SU-DHL-6 (cell line): Measurements from ENCODE around the gene SREBF2.

Source experiments
- H2AFZ ChIP-seq: fragments of 200-600 bp; sonication (generic); 2 replicates; pipeline ENCODE4 v1.6.1; 2014; ENCODE audit warnings: low read depth, mild to moderate bottlenecking, moderate library complexity, mixed read lengths, antibody characterized with exemption, low read length; ENCODE audit not compliant: severe bottlenecking
- H3F3A ChIP-seq: fragments of 200-600 bp; shearing (Covaris generic); 2 replicates; pipeline ENCODE4 v1.6.0; 2016; ENCODE audit warnings: antibody characterized with exemption, mild to moderate bottlenecking; ENCODE audit not compliant: insufficient read depth
- H3K27ac ChIP-seq: fragments of 200-600 bp; sonication (generic); 2 replicates; pipeline ENCODE4 v1.5.1; 2016; ENCODE audit warnings: low read depth, mild to moderate bottlenecking, low read length, moderate library complexity, mixed read lengths
- H3K27me3 ChIP-seq: fragments of 200-600 bp; sonication (generic), shearing (Covaris generic); 2 replicates; pipeline ENCODE4 v1.6.0; 2014; ENCODE audit warnings: mild to moderate bottlenecking, low read length
- H3K36me3 ChIP-seq: fragments of 200-600 bp; sonication (generic); 2 replicates; pipeline ENCODE4 v1.6.1; 2014; ENCODE audit warnings: mild to moderate bottlenecking, low read length, mixed read lengths
- H3K4me2 ChIP-seq: fragments of 300-600, 200-600 bp; shearing (Covaris generic), sonication (generic); 2 replicates; pipeline ENCODE4 v1.6.0; 2014; ENCODE audit warnings: low read length, low read depth, mild to moderate bottlenecking; ENCODE audit not compliant: poor library complexity, severe bottlenecking
- H3K4me3 ChIP-seq: fragments of 200-600 bp; sonication (generic); 2 replicates; pipeline ENCODE4 v1.5.1; 2014; ENCODE audit warnings: antibody characterized with exemption, low read length, mild to moderate bottlenecking, mixed read lengths; ENCODE audit not compliant: insufficient read depth, poor library complexity, severe bottlenecking
- H3K79me2 ChIP-seq: fragments of 200-600 bp; sonication (generic); 2 replicates; pipeline ENCODE4 v1.6.1; 2014; ENCODE audit warnings: mild to moderate bottlenecking, low read length, moderate library complexity; ENCODE audit not compliant: insufficient read depth
- H3K9ac ChIP-seq: fragments of 200-600 bp; sonication (generic); 2 replicates; pipeline ENCODE4 v1.7.0; 2014; ENCODE audit warnings: mild to moderate bottlenecking, low read length
- H3K9me2 ChIP-seq: fragments of 200-600 bp; sonication (generic); replicated peaks from 2 replicates; pipeline ENCODE4 v1.6.1; 2014; ENCODE audit warnings: low read length; ENCODE audit not compliant: insufficient read depth
- H3K9me3 ChIP-seq: fragments of 200-600 bp; sonication (generic); 2 replicates; pipeline ENCODE4 v1.6.1; 2014; ENCODE audit warnings: low read length, mixed read lengths; ENCODE audit not compliant: insufficient read depth
- H4K20me1 ChIP-seq: fragments of 200-600 bp; sonication (generic); 2 replicates; pipeline ENCODE4 v1.6.1; 2014; ENCODE audit warnings: low read depth, mild to moderate bottlenecking, antibody characterized with exemption, low read length, moderate library complexity, mixed read lengths
- EZH2phosphoT487 ChIP-seq: fragments of 200-600 bp; sonication (generic), shearing (Covaris generic); conservative IDR thresholded peaks from 2 replicates; pipeline ENCODE4 v1.6.1; 2018; ENCODE audit warnings: mild to moderate bottlenecking, antibody characterized with exemption, low read length, moderate library complexity, mixed read lengths
- TF ChIP-seq, protein P1 (sequence below): fragments of 200-600 bp; sonication (generic); IDR thresholded peaks from one replicate; pipeline ENCODE4 v1.5.1; 2017; ENCODE audit warnings: antibody characterized with exemption, mild to moderate bottlenecking, low read length, moderate library complexity; ENCODE audit not compliant: insufficient read depth, poor library complexity, severe bottlenecking

SREBF2 gene

DNA sequence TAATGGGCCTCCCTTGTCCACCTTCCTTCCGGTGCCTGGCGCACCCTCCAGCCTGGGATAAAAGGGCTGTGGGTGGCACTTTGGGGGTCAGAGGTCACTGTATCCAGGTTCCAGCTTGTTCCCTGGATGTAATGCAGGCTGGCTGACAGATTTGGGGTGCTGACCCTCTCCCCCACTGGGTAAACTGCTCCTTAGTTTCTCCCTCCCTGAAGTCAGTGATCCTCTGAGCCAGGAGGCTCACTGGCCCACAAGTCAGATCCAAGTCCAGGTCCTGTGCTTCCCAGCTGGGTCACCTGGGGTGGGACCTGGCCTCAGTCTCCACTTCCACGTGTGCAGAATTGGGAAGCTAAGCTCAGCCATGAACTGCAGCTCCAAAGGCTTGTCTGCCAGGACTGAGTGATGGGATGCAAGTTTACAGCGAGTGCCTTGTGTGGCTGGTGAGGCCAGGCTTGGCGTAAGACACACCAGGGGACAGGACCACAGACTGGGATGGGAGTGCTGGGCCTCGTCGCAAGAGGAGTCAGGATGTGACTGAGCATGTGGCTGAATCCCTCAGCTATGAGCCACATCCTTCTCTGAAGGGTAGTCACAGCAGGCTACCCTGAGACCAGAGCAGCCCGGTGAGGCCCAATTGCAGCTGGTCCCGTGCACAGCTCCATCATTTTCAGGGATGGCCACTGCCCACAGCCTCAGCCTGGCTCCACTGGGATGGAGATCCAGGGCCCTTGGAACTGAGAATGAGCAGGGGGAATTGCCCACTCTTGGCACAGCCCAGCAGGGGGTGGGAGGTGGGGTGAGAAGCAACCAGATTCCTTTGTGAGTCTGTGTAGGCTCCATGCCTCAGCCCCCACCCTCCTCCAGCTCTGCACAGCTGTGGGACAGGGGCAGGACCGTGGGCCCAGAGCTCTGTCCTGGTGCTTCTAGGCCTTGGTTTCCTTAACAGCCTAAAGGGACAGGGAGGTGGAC, 74.8 kb downstream of the SREBF2 start:
- H3K9me3 ChIP-seq, result no peaks in the 10 kb centered on the region
- H4K20me1 ChIP-seq, result no peaks in the 10 kb centered on the region
- H3K4me3 ChIP-seq, result no peak overlapping the region
- no peaks in the 10 kb centered on the region for H3K79me2 ChIP-seq
- peaks cover 4% of the 10 kb centered on the region; the same call in 1 of the 2 replicates for H3F3A ChIP-seq
- TF ChIP-seq, protein P1, sequence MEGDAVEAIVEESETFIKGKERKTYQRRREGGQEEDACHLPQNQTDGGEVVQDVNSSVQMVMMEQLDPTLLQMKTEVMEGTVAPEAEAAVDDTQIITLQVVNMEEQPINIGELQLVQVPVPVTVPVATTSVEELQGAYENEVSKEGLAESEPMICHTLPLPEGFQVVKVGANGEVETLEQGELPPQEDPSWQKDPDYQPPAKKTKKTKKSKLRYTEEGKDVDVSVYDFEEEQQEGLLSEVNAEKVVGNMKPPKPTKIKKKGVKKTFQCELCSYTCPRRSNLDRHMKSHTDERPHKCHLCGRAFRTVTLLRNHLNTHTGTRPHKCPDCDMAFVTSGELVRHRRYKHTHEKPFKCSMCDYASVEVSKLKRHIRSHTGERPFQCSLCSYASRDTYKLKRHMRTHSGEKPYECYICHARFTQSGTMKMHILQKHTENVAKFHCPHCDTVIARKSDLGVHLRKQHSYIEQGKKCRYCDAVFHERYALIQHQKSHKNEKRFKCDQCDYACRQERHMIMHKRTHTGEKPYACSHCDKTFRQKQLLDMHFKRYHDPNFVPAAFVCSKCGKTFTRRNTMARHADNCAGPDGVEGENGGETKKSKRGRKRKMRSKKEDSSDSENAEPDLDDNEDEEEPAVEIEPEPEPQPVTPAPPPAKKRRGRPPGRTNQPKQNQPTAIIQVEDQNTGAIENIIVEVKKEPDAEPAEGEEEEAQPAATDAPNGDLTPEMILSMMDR, result no peak
- no peak for TF ChIP-seq EZH2phosphoT487
- no peak overlapping the region for H3K9ac ChIP-seq
- H3K27me3 ChIP-seq, result no peaks in the 10 kb centered on the region
- no peak overlapping the region for H2AFZ ChIP-seq
- no peak overlapping the region for H3K27ac ChIP-seq
- H3K36me3 ChIP-seq, result peaks cover 3% of the 10 kb centered on the region; the same call in 1 of the 2 replicates
- H3K4me2 ChIP-seq, result no peak overlapping the region
- no peaks in the 10 kb centered on the region for H3K9me2 ChIP-seq

DNA sequence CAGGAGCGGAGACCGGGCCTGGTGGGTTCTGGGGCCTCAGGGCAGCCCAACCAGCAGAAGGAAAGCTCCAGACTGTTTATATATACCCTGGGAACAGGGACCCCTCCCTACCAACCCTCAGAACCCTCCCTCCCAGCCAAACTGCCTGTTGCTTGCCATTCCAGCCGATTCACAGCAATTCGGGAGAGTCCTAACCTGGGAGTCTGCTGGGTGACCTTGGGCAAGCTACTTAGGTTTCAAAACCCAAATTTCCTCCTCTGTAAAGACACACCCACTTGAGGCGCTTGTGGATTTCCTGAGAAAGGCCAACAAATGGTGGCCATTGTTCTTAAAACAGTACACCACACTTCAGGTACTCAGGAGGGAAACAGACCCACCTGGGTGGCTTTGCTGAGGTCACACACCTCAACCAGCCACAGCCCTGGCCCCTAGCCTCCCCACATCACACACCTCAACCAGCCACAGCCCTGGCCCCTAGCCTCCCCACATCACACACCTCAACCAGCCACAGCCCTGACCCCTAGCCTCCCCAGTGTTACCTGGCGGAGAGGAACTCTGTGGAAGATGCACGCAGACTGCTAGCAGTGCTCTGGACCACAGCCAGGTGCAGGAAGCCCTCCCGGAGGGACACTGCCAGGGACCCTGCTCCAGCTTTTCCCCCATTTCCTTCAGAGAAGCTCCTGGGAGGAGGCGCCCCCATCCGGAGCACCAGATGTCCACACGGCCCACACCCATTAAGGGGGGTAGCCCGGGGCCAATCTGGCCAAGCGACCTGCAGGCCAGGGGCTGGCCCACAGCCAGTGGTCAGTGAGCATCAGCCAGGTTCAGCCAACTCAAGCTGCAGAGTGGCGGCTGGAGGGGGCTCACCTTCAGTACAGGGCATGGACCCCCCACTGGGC, 75.8 kb downstream of the SREBF2 start:
- Histone ChIP-seq H3K27ac (no peak overlapping the region), H3K9ac (no peak overlapping the region), H4K20me1 (no peaks in the 10 kb centered on the region), H3K27me3 (no peaks in the 10 kb centered on the region), H3F3A (peaks cover 4% of the 10 kb centered on the region; the same call in 1 of the 2 replicates), H3K4me2 (no peak overlapping the region), H3K79me2 (no peaks in the 10 kb centered on the region), H3K4me3 (no peak overlapping the region), H2AFZ (no peak overlapping the region), H3K9me3 (no peaks in the 10 kb centered on the region), H3K9me2 (no peaks in the 10 kb centered on the region), H3K36me3 (peaks cover 3% of the 10 kb centered on the region; the same call in 1 of the 2 replicates)
- no peak for TF ChIP-seq EZH2phosphoT487
- TF ChIP-seq, protein P1, result no peak

DNA sequence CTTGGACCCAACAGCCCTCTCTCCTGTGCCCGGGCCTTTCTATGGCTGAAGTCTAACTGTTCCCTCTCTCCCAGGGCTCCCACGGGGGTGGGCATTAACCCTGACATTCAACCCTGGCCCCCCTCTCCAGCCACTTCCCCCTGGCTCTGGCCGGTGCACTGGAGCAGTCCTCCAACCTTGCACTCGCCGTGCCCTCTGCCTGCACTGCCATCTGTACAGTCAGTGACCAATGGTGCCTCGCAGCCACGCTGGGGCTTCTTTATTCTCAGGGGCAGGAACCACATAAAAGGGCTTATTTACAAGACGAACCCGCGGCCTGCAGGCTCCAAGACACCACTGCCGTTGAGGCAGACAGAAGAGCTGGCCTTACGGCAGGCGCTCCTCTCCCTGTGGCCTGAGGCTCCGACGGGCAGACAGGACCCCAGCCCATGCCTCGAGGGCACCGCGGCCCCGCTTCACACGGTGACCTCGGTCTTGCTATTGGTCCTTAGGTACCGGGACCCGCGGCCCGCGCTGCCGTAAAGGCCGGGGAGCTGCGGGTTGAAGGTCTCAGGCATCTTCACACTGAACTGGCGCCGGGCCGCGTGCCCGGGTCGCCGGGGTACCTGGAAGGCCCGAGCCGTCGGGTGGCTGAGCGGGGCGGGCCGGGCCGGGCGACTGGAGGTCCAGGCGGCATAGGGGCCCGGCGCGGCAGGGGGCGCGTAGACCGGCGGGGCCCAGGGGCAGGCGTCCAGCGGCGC, 76.6 kb downstream of the SREBF2 start:
- no peaks in the 10 kb centered on the region for H3K27me3 ChIP-seq
- H2AFZ ChIP-seq, result no peak overlapping the region
- TF ChIP-seq, protein P1, result no peak
- TF ChIP-seq EZH2phosphoT487, result no peak
- H3K4me3 ChIP-seq, result no peak overlapping the region
- no peak overlapping the region for H3K27ac ChIP-seq
- H3K36me3 ChIP-seq, result no peaks in the 10 kb centered on the region
- H3K9ac ChIP-seq, result no peak overlapping the region
- no peaks in the 10 kb centered on the region for H3K79me2 ChIP-seq
- peaks cover 4% of the 10 kb centered on the region; the same call in 1 of the 2 replicates for H3F3A ChIP-seq
- no peak overlapping the region for H3K4me2 ChIP-seq
- no peaks in the 10 kb centered on the region for H3K9me3 ChIP-seq
- H3K9me2 ChIP-seq, result no peaks in the 10 kb centered on the region
- H4K20me1 ChIP-seq, result no peaks in the 10 kb centered on the region
